ENCODE results near the gene GRB2. TPM values are rescaled to one million over a fixed set of nuclear protein-coding genes. Genes with fewer than 3 reads are reported as not detected.

The GRB2 gene
- total RNA-seq, 1 experiment from 2014 or later, result 101 TPM

DNA sequence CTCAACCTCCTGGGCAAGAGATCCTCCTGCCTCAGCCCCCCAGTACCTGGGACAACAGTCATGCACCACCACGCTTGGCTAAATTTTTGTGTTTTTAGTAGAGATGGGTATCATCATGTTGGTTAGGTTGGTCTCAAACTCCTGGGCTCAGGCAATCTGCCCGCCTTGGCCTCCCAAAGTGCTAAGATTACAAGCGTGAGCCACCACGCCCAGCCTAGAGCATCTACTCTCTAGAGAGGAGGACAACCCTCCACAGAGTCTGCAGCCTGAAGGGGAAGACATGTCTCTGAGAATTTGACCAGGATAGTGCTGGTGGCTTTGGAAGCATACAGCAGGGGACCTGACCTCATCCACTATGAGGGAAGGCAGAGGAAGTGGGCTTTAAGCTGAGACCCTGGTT, 4.7 kb upstream of the GRB2 start:
- DNase-seq (ENCODE audit: low spot score), result no peak
- BruUV-seq (replicated peaks), result no TSS peak
- Histone ChIP-seq H3K4me3 (ENCODE audit: low read depth, low read length, poor library complexity, severe bottlenecking) (no peak overlapping the region), H3K27me3 (replicated peaks; ENCODE audit: insufficient read depth, low read depth, low read length, poor library complexity) (no peaks in the 10 kb centered on the region), H3K9me3 (ENCODE audit: low read depth, low read length, poor library complexity, severe bottlenecking) (no peaks in the 10 kb centered on the region), H3K27ac (ENCODE audit: low read depth, low read length, poor library complexity, severe bottlenecking) (no peak overlapping the region), H3K36me3 (ENCODE audit: insufficient read depth, low read length, poor library complexity, severe bottlenecking) (no peaks in the 10 kb centered on the region), H3K4me1 (ENCODE audit: insufficient read depth, low read length, poor library complexity, severe bottlenecking) (no peaks in the 10 kb centered on the region)
- CTCF ChIA-PET, result no interaction called here
- POLR2A ChIA-PET (ENCODE audit: low non-redundant PET), result no interaction called here
- TF ChIP-seq, protein P1, sequence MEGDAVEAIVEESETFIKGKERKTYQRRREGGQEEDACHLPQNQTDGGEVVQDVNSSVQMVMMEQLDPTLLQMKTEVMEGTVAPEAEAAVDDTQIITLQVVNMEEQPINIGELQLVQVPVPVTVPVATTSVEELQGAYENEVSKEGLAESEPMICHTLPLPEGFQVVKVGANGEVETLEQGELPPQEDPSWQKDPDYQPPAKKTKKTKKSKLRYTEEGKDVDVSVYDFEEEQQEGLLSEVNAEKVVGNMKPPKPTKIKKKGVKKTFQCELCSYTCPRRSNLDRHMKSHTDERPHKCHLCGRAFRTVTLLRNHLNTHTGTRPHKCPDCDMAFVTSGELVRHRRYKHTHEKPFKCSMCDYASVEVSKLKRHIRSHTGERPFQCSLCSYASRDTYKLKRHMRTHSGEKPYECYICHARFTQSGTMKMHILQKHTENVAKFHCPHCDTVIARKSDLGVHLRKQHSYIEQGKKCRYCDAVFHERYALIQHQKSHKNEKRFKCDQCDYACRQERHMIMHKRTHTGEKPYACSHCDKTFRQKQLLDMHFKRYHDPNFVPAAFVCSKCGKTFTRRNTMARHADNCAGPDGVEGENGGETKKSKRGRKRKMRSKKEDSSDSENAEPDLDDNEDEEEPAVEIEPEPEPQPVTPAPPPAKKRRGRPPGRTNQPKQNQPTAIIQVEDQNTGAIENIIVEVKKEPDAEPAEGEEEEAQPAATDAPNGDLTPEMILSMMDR (conservative IDR thresholded peaks at IDR 0.05; ENCODE audit: low read depth, low read length), result no peak
- intact Hi-C loops (cut with micrococcal nuclease; ENCODE audit: unreplicated experiment), result loop anchor here (5.0 kb wide), 1 partner anchor 663 kb away; the partner anchor contains the start of gene NHERF1

DNA sequence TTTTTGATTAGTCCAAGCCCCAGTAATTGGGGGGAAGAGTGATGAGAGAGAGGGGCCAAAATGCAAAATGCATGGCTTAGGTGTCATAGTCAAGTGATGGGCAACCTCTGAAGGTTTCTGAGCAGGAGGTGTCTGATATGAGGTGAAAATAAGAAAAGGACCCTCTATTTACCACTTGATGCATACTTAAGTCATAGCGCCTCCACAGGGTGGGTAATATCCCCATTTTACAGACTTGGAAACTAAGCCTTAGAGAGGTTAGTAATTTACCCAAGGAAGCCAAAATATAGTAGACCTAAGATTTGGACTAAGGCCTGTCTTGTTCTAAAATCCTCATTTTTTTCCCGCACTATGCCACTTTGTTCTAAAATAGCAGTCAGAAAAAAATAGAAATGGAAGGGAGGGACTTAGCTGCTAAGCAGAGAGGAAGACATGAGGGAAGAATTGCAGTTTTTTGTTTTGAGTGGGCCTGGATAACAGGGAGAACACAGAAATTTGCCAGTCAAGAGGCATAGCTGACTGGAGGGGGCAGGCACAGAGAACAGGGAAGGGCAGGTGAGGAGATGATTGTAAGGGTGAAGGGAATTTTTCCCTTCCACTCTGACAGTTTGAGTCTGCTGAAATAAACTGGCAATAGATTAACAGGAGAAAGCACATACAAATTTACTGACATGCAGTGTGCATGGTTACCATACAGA, 2.3 kb upstream of the GRB2 start:
- no peak overlapping the region for H3K4me3 ChIP-seq (ENCODE audit: low read depth, low read length, poor library complexity, severe bottlenecking)
- intact Hi-C loops (cut with micrococcal nuclease; ENCODE audit: unreplicated experiment), result loop anchor here (10.0 kb wide), 1 partner anchor 373 kb away; no protein-coding TSS in a partner anchor
- TF ChIP-seq EZH2 (IDR thresholded peaks at IDR 0.05; ENCODE audit: borderline replicate concordance, low read depth, low read length, poor library complexity, severe bottlenecking), result no peak
- H3K27ac ChIP-seq (ENCODE audit: low read depth, low read length, poor library complexity, severe bottlenecking), result no peak overlapping the region
- POLR2A ChIA-PET (ENCODE audit: low non-redundant PET), result no interaction called here
- no peaks in the 10 kb centered on the region for H3K36me3 ChIP-seq (ENCODE audit: insufficient read depth, low read length, poor library complexity, severe bottlenecking)
- CTCF ChIA-PET, result no interaction called here
- no peaks in the 10 kb centered on the region for H3K9me3 ChIP-seq (ENCODE audit: low read depth, low read length, poor library complexity, severe bottlenecking)
- no peaks in the 10 kb centered on the region for H3K4me1 ChIP-seq (ENCODE audit: insufficient read depth, low read length, poor library complexity, severe bottlenecking)
- DNase-seq (ENCODE audit: low spot score), result no peak
- BruUV-seq (replicated peaks), result no TSS peak
- no peaks in the 10 kb centered on the region for H3K27me3 ChIP-seq (replicated peaks; ENCODE audit: insufficient read depth, low read depth, low read length, poor library complexity)

DNA sequence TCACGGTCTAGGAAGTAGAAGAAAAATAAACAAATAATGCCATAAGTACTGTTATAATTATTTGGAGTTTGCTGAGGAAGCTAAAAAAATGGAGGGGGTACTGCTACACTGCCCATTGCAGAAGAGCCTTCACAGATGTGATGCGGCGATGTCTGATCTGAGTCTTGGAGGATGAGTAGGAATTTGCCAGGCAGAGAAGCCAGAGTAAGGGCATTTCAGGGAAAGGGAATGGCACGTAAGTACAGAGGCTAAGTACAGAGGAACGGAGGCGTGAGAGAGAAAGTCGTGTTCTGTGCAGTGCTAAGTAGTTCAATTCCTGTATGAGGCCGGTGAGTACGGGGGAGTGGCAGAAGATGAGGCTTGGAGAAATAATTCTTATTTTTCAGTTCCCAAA, 741 bp upstream of the GRB2 start:
- intact Hi-C loops (cut with micrococcal nuclease; ENCODE audit: unreplicated experiment), result loop anchor here (10.0 kb wide), 1 partner anchor 371 kb away; no protein-coding TSS in a partner anchor
- no TSS peak for BruUV-seq (replicated peaks)
- no peak for DNase-seq (ENCODE audit: low spot score)
- H3K4me3 ChIP-seq (ENCODE audit: low read depth, low read length, poor library complexity, severe bottlenecking), result peak overlapping the region; percentile 99
- H3K27ac ChIP-seq (ENCODE audit: low read depth, low read length, poor library complexity, severe bottlenecking), result peak overlapping the region; percentile 90
- no peaks in the 10 kb centered on the region for H3K9me3 ChIP-seq (ENCODE audit: low read depth, low read length, poor library complexity, severe bottlenecking)
- CTCF ChIA-PET, result interaction anchor here (0.6 to 1.2 kb wide), 5 partner anchors 50 to 166 kb away, joined by 3 to 16 read pairs (median 3); partner anchors contain the start of genes MIF4GD and TMEM94
- H3K4me1 ChIP-seq (ENCODE audit: insufficient read depth, low read length, poor library complexity, severe bottlenecking), result no peaks in the 10 kb centered on the region
- no peaks in the 10 kb centered on the region for H3K27me3 ChIP-seq (replicated peaks; ENCODE audit: insufficient read depth, low read depth, low read length, poor library complexity)
- POLR2A ChIA-PET (ENCODE audit: low non-redundant PET), result interaction anchor here (0.6 kb wide), 1 partner anchor 333 kb away, joined by 7 read pairs; no protein-coding TSS in a partner anchor
- H3K36me3 ChIP-seq (ENCODE audit: insufficient read depth, low read length, poor library complexity, severe bottlenecking), result no peaks in the 10 kb centered on the region
- TF ChIP-seq, protein P1 (conservative IDR thresholded peaks at IDR 0.05; ENCODE audit: low read depth, low read length), result no peak
- no peak for TF ChIP-seq EZH2 (IDR thresholded peaks at IDR 0.05; ENCODE audit: borderline replicate concordance, low read depth, low read length, poor library complexity, severe bottlenecking)

All from A673 (cell line).